Mucosa of gallbladder (tissue), 1 donor: ENCODE measurements around the gene PIM1. TPM values are rescaled to one million over a fixed set of nuclear protein-coding genes. Genes with fewer than 3 reads are reported as not detected.
"Not testable (repeated sequence)": the region's sequence is repeated elsewhere in the genome, so short reads cannot be mapped to it uniquely, and the experiment has no call there.

Experiments
- DNase-seq: peaks from one replicate; pipeline ENCODE4 v3.0.0-alpha.2; 2020; ENCODE audit warnings: low spot score
- total RNA-seq: library from RNA; stranded (reverse); gene quantifications from one replicate; pipeline ENCODE4 v1.2.1, GENCODE V29; 2021
- donor health status: DM: no; HTN: no; CAD: no.

The PIM1 gene
- total RNA-seq, result 21.8 TPM

GRCh38 chr6:37169496-37170272, at the start of gene PIM1:
Gene PIM1 (plus strand): TSS chr6:37170152. CDS start chr6:37170576, 424 bp downstream.
- DNase-seq, result peak; percentile 99

- no peak for DNase-seq
Measured at GRCh38 chr6:37121556-37121955, 48.4 kb upstream of the PIM1 start.

GRCh38 chr6:37122861-37123260, 47.1 kb upstream of the PIM1 start:
- no peak for DNase-seq

GRCh38 chr6:37123957-37124729, 45.8 kb upstream of the PIM1 start:
- DNase-seq, result no peak

- DNase-seq, result no peak
Measured at GRCh38 chr6:37125774-37126492, 44.0 kb upstream of the PIM1 start.

- DNase-seq, result no peak
Measured at GRCh38 chr6:37126493-37126958, 43.4 kb upstream of the PIM1 start.

GRCh38 chr6:37126961-37127616, 42.9 kb upstream of the PIM1 start:
- no peak for DNase-seq

- peak; percentile 52 for DNase-seq
Measured at GRCh38 chr6:37127961-37128862, 41.7 kb upstream of the PIM1 start.

GRCh38 chr6:37128863-37129443, 41.0 kb upstream of the PIM1 start:
- DNase-seq, result not testable (repeated sequence)

GRCh38 chr6:37129566-37129965, 40.4 kb upstream of the PIM1 start:
- no peak for DNase-seq

- DNase-seq, result no peak
Measured at GRCh38 chr6:37130704-37131103, 39.2 kb upstream of the PIM1 start.

GRCh38 chr6:37131104-37131959, 38.6 kb upstream of the PIM1 start:
- DNase-seq, result peak; percentile 75

GRCh38 chr6:37131960-37132253, 38.0 kb upstream of the PIM1 start:
- no peak for DNase-seq

- DNase-seq, result no peak
Measured at GRCh38 chr6:37134036-37134395, 35.9 kb upstream of the PIM1 start.

- peak; percentile 76 for DNase-seq
Measured at GRCh38 chr6:37134396-37135191, 35.4 kb upstream of the PIM1 start.

GRCh38 chr6:37135835-37136694, 33.9 kb upstream of the PIM1 start:
- no peak for DNase-seq

GRCh38 chr6:37136821-37137200, 33.1 kb upstream of the PIM1 start:
- DNase-seq, result no peak
